Measurements from ENCODE around the gene AFF3.

- TF ChIP-seq CTCF (conservative IDR thresholded peaks at IDR 0.05 in 1 of 2, IDR thresholded peaks at IDR 0.05 in 1 of 2; ENCODE audit: extremely low read depth in 1 of 2, insufficient read depth in 1 of 2, low read depth in 1 of 2, low read length in 2 of 2) (no peak), EZH2 (IDR thresholded peaks at IDR 0.05; ENCODE audit: borderline replicate concordance, low read length) (no peak)
Observed at GRCh38 chr2:99794414-99794813, 348.0 kb downstream of the AFF3 start.

Data from mammary epithelial cell (primary cell).